ENCODE measurements around the gene THUMPD3. TPM values are rescaled to one million over a fixed set of nuclear protein-coding genes. Genes with fewer than 3 reads are reported as not detected.

The THUMPD3 gene
- total RNA-seq, 2 experiments from 2014 or later = 59.6 to 74.3 TPM

DNA sequence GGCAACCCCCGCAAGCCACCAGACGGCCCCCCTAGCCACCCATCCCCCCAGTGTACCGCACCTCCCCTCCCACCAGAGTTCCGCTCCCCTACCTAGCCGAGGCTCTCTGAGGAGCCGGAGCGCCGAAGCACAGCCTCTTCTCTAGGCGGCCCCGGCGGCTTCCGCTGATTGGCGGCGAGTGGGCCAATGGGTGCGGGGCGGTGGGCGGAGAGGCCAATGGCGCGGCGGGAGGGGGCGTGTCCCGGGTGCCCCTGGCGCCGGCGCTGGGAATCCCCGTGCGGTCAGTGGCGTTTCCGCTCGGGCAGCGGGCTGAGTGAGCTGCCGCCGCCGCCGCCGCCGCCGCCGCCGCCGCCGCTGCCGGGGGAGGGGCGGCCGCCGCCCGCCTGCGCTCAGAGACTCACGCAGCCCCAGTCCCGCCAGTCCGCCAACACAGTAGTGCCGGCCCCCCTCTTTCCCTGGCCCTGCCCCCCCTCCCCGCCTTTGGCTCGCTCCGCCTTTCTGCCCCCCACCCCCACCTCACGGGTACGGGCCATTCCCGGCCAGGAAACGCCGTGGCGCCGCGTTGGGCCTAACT is 34.6 kb downstream of the THUMPD3 start, which contains the start of gene SETD5:
Gene SETD5, plus strand, starts transcription at position 284 of the 574 bp plus-strand sequence. CDS start 31,324 bp downstream, outside the sequence.
- peak within 1 kb of the TSS; percentile 93 for H3K4me3 Mint-ChIP-seq
- no peaks in the 10 kb centered on the region for H3K27me3 Mint-ChIP-seq
- peaks cover 63% of the 10 kb centered on the region for H3K4me1 Mint-ChIP-seq
- ATAC-seq (peak; percentile 65), DNase-seq (peak; percentile 100)
- H3K27ac Mint-ChIP-seq = peak within 1 kb of the TSS; percentile 100
- ChIA-PET POLR2A (interaction anchor here (1.0 to 5.2 kb wide), 8 partner anchors 19 to 395 kb away, joined by 4 to 81 read pairs (median 8); partner anchors contain the start of genes ARPC4, TADA3 and THUMPD3), CTCF (no interaction called here)
- no peaks in the 10 kb centered on the region for H3K9me3 Mint-ChIP-seq (ENCODE audit: low read depth)
- peaks cover 52% of the 10 kb centered on the region for H3K36me3 Mint-ChIP-seq (ENCODE audit: low read depth)
- intact Hi-C loops (cut with DNase I, micrococcal nuclease) = loop anchor here (1.0 to 5.0 kb wide), 12 partner anchors 25 to 851 kb away; partner anchors contain the start of genes BRPF1 (in 2 of the 2), RAD18 (in 2 of the 2), TADA3 (in 2 of the 2) and ARPC4 (in 1 of the 2)

DNA sequence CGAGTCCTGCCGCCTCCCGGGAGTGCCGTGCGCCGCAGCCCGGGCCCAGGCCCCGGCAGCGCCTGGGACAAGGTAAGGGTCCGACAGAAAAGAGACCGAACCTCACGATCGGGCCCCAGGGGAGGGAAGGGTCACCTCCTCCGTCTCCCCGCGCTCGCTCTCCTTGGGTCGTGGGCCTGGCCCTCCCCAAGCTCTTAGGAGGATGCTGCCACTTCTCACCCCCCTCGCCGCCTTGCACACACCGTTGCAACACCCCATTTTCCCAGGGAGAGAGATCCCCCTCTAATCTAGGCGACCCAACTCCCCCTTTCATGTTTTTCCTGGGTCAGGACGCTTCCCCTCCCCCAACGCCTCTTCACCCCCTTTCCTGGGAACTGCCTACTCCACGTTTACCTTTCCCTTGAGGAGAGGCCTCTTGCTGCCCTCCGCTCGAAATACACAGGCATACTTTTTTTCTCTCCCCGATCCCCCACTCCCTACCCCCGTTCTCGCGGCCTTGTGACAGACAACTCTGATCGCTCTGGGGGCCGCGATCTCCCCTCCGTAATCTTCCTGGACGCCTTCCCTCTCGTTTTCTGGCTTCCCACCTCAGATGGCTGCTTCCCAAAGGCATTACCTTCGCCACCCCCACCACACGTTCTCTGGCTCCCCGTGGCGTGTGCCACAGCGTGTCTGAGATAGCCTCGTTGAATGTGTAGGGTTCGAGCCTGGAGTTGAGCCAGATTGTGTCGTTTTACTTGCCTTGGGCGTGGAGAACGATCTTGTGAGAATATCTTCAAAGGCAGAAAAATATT is 35.2 kb downstream of the THUMPD3 start:
- Mint-ChIP-seq H3K36me3 (ENCODE audit: low read depth) (peaks cover 53% of the 10 kb centered on the region), H3K27ac (peak overlapping the region; percentile 100), H3K9me3 (ENCODE audit: low read depth) (no peaks in the 10 kb centered on the region), H3K4me1 (peaks cover 63% of the 10 kb centered on the region), H3K27me3 (no peaks in the 10 kb centered on the region), H3K4me3 (peak overlapping the region; percentile 93)
- DNase-seq (peak; percentile 58), ATAC-seq (no peak)
- ChIA-PET POLR2A (interaction anchor here (1.0 to 5.2 kb wide), 4 partner anchors 18 to 44 kb away, joined by 5 to 81 read pairs (median 12); partner anchors contain the start of gene THUMPD3), CTCF (no interaction called here)
- intact Hi-C loops (cut with DNase I, micrococcal nuclease) = loop anchor here (1.0 to 5.0 kb wide), 12 partner anchors 25 to 851 kb away; partner anchors contain the start of genes BRPF1 (in 2 of the 2), RAD18 (in 2 of the 2), TADA3 (in 2 of the 2) and ARPC4 (in 1 of the 2)

DNA sequence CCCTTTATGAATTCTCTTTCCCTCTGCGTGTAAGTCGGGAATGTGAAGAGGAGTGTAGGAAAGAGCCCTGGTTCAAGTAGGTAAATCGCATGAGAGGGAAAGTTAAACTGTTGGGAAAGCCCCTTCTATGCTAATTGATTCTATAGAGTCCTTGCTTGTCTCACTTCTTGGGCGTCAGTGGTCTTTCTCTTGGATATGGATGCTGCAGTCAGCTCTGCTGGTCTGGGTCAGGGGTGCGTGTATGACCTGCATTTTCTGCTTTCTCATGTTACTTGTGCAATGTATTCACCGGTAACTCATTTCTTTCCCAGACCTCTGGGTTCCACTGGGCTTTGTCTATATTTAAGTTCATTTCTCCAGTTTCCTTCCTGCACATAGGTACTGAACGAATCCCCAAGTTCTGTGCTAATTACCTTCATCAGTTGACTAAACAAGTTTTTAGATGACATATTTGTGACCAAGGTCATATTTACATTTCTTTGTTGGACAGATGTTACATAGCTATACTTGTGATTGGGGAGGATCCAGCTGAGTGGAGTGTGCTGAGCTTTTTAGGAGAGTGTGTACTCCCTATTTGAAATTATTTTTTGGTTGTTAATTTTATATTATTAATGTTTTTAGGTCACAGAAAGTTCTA is 36.0 kb downstream of the THUMPD3 start:
- H3K4me3 Mint-ChIP-seq = peak overlapping the region; percentile 93
- no peaks in the 10 kb centered on the region for H3K9me3 Mint-ChIP-seq (ENCODE audit: low read depth)
- no peaks in the 10 kb centered on the region for H3K27me3 Mint-ChIP-seq
- peak overlapping the region; percentile 100 for H3K27ac Mint-ChIP-seq
- ATAC-seq (no peak), DNase-seq (peak; percentile 50)
- peaks cover 62% of the 10 kb centered on the region for H3K4me1 Mint-ChIP-seq
- ChIA-PET POLR2A (interaction anchor here (0.5 to 5.2 kb wide), 5 partner anchors 11 to 36 kb away, joined by 3 to 81 read pairs (median 4); partner anchors contain the start of gene THUMPD3), CTCF (interaction anchor here (0.9 to 1.1 kb wide), 3 partner anchors 11 to 45 kb away, joined by 3 to 5 read pairs (median 4); no protein-coding TSS in a partner anchor)
- H3K36me3 Mint-ChIP-seq (ENCODE audit: low read depth) = peaks cover 49% of the 10 kb centered on the region
- intact Hi-C loops (cut with DNase I, micrococcal nuclease) = loop anchor here (5.0 kb wide), 5 partner anchors 353 to 743 kb away; partner anchors contain the start of genes ARPC4 (in 1 of the 2), RAD18 (in 1 of the 2), RPUSD3 (in 1 of the 2) and TADA3 (in 1 of the 2)

DNA sequence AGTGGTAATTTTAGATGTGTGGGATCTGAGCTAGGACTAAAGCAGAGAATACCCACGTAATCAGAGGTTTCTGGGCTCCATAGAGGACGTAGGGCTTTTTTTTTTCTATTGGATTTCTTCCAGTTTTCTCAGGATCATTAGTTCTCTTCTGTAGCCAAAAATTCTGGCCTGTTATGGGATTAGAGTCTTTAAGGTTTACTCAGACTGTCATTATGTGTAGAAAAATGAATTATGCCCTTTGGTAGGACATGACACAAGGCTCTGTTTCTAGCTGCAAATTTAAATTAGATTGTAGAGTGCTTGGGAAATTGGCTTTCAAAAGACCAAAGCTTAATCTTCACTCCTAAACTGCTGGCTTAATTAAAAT is 36.5 kb downstream of the THUMPD3 start:
- Mint-ChIP-seq H3K4me3 (peak overlapping the region; percentile 93), H3K27ac (peak overlapping the region; percentile 87), H3K4me1 (peaks cover 59% of the 10 kb centered on the region), H3K36me3 (ENCODE audit: low read depth) (peaks cover 44% of the 10 kb centered on the region), H3K27me3 (no peaks in the 10 kb centered on the region), H3K9me3 (ENCODE audit: low read depth) (no peaks in the 10 kb centered on the region)
- ChIA-PET POLR2A (interaction anchor here (0.9 to 5.2 kb wide), 5 partner anchors 17 to 792 kb away, joined by 3 to 81 read pairs (median 4); partner anchors contain the start of gene THUMPD3), CTCF (interaction anchor here (0.5 to 1.3 kb wide), 5 partner anchors 9 to 46 kb away, joined by 3 to 5 read pairs (median 3); no protein-coding TSS in a partner anchor)
- no peak for ATAC-seq
- intact Hi-C loops (cut with DNase I, micrococcal nuclease) = loop anchor here (5.0 kb wide), 5 partner anchors 353 to 743 kb away; partner anchors contain the start of genes ARPC4 (in 1 of the 2), RAD18 (in 1 of the 2), RPUSD3 (in 1 of the 2) and TADA3 (in 1 of the 2)
- no peak for DNase-seq

DNA sequence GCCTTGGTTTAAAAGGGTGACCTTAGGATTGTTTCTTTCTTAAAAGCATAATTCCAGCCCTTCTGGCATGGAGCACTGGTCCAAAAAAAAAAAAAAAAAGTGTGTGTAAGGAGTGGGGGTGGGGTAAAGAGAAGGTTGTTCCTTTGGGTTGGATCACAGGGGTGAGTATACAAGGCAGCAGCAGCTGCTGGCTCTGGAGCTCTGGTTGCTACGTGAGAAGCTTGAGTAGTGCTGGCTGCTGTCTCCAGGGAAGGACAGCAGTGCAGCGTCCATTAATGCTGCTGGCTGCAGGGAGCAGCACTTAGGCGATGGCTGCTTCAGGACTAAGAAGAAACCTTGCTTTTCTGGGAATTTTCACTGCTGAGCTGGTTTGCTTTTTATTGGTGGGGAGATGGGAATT is 36.9 kb downstream of the THUMPD3 start:
- intact Hi-C loops (cut with DNase I, micrococcal nuclease) = loop anchor here (5.0 kb wide), 5 partner anchors 353 to 743 kb away; partner anchors contain the start of genes ARPC4 (in 1 of the 2), RAD18 (in 1 of the 2), RPUSD3 (in 1 of the 2) and TADA3 (in 1 of the 2)
- H3K4me1 Mint-ChIP-seq = peaks cover 59% of the 10 kb centered on the region
- peak; percentile 41 for DNase-seq

DNA sequence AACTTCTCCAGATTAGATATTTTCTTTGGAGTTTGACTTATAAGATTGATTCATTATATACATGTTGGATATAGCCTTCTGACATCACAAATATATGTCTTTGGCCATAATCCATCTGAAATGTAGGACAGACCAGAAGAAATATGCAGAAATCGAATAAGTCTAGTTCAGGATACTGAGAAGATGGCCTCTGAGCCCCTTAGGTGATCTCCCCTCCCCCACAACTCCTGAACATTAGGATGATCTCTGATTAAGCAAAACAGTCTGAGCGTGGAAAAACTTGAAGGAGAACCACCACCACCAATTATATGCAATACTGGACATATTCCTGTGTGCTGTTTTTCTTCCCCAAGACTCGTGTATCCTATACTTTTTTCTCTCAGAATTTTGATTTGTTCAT is 37.8 kb downstream of the THUMPD3 start:
- ATAC-seq (no peak), DNase-seq (no peak)
- ChIA-PET CTCF (interaction anchor here (1.3 kb wide), 1 partner anchor 12 kb away, joined by 3 read pairs; no protein-coding TSS in a partner anchor), POLR2A (no interaction called here)
- intact Hi-C loops (cut with DNase I, micrococcal nuclease) = no loop called here
- Mint-ChIP-seq H3K36me3 (ENCODE audit: low read depth) (peaks cover 31% of the 10 kb centered on the region), H3K4me3 (peak overlapping the region; percentile 93), H3K4me1 (peaks cover 56% of the 10 kb centered on the region), H3K27ac (peak overlapping the region; percentile 53), H3K9me3 (ENCODE audit: low read depth) (no peaks in the 10 kb centered on the region), H3K27me3 (no peaks in the 10 kb centered on the region)

More for the DNA sequence above, 36.9 kb downstream of the THUMPD3 start:
- no peaks in the 10 kb centered on the region for H3K9me3 Mint-ChIP-seq (ENCODE audit: low read depth)
- ChIA-PET POLR2A (interaction anchor here (0.9 to 5.2 kb wide), 5 partner anchors 17 to 792 kb away, joined by 3 to 81 read pairs (median 4); partner anchors contain the start of gene THUMPD3), CTCF (interaction anchor here (0.5 to 1.3 kb wide), 5 partner anchors 8 to 46 kb away, joined by 3 to 5 read pairs (median 3); no protein-coding TSS in a partner anchor)
- peaks cover 40% of the 10 kb centered on the region for H3K36me3 Mint-ChIP-seq (ENCODE audit: low read depth)
- ATAC-seq = no peak
- no peaks in the 10 kb centered on the region for H3K27me3 Mint-ChIP-seq
- H3K4me3 Mint-ChIP-seq = peak overlapping the region; percentile 93
- peak overlapping the region; percentile 87 for H3K27ac Mint-ChIP-seq

DNA sequence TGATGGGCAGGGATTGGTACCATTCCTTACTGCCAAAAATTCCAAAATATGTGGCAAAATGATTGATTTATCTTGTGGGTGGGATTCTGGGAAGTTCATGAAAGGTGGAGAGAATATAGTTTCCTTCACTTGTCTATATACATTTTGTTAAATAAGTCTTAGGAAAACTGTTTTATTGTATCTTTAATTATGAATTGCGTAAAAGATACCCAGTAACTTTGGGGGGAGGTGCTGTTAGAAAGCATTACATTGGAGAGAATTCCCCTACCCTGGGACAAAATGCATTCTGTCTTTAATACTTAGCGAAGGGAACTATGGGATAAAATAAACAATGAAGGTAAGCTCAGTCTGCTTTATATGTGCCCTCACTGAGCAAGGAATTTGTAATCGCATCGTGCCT is 39.1 kb downstream of the THUMPD3 start:
- ChIA-PET POLR2A (no interaction called here), CTCF (interaction anchor here (0.6 to 1.3 kb wide), 4 partner anchors 11 to 215 kb away, joined by 3 to 5 read pairs (median 3); no protein-coding TSS in a partner anchor)
- Mint-ChIP-seq H3K27me3 (no peaks in the 10 kb centered on the region), H3K27ac (no peak overlapping the region), H3K4me3 (no peak overlapping the region), H3K9me3 (ENCODE audit: low read depth) (no peaks in the 10 kb centered on the region), H3K4me1 (peaks cover 61% of the 10 kb centered on the region), H3K36me3 (ENCODE audit: low read depth) (peaks cover 26% of the 10 kb centered on the region)
- intact Hi-C loops (cut with DNase I, micrococcal nuclease) = no loop called here
- DNase-seq = no peak
- no peak for ATAC-seq

DNA sequence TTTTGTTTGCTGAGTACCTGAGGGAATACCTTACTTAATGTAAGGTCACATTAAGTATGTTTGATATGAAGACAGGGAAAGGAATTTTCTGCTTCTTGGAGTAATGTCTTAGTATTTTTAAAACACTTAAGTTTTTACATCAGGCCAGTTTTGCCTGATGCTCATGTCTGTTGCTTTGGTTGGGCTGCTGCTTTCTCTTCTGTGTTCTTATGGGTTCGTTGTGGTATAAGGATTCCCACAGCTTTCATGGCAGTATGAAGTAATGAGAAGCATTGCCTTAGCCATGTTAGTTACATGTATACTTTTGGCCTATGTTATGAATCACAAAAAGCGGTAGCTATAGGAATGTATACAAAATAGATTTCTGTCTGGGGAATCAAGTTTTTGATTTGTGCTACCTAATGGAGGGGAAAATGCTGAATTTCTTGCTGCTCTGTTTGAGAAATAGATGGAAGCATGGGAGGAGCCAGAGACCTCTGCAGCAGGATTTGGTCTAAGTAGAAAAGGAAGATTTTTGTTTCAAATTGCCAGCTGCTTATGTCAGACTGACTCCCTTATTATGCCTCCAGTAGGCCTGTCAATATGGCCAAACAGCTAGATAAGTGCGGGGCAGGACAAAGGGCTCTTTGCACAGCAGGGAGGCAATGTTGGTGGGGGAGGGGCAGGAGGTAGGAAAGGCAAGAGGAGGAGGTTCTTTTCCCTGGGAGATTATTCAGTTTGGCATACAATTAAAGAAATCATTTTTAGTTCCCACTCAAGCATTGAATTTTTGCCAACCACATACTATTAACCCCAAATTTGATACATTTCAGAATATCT is 39.8 kb downstream of the THUMPD3 start:
- no peak for ATAC-seq
- Mint-ChIP-seq H3K4me3 (no peak overlapping the region), H3K27me3 (no peaks in the 10 kb centered on the region), H3K27ac (peak overlapping the region; percentile 62), H3K36me3 (ENCODE audit: low read depth) (peaks cover 28% of the 10 kb centered on the region), H3K4me1 (peaks cover 66% of the 10 kb centered on the region), H3K9me3 (ENCODE audit: low read depth) (no peaks in the 10 kb centered on the region)
- DNase-seq = no peak
- intact Hi-C loops (cut with DNase I, micrococcal nuclease) = no loop called here
- ChIA-PET CTCF (interaction anchor here (0.6 to 1.3 kb wide), 6 partner anchors 11 to 214 kb away, joined by 3 to 5 read pairs (median 3); no protein-coding TSS in a partner anchor), POLR2A (interaction anchor here (0.5 to 0.8 kb wide), 2 partner anchors 11 to 71 kb away, joined by 3 read pairs; no protein-coding TSS in a partner anchor)

DNA sequence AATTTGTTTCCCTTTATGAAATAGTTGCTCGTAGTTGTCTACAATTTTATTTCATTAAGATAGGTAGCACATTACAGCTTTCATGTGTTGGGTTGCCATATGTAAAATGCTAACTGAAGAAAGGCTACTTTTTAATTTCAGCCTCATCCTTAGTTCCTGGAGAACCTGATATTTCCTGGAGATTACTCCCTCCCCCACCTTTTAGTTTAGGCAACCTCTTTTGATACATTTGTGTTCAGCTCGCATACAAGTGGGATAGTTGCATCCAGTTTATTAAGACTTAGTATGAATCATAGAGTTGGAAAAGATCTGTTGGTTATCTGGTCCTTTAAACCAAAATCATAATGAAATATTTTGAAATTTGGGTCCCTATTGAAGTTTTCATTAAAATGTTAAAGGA is 40.6 kb downstream of the THUMPD3 start:
- H3K27ac Mint-ChIP-seq = no peak overlapping the region
- peaks cover 24% of the 10 kb centered on the region for H3K36me3 Mint-ChIP-seq (ENCODE audit: low read depth)
- CTCF ChIA-PET = interaction anchor here (0.5 to 1.3 kb wide), 5 partner anchors 9 to 162 kb away, joined by 3 to 4 read pairs (median 3); no protein-coding TSS in a partner anchor
- H3K4me3 Mint-ChIP-seq = no peak overlapping the region
- H3K9me3 Mint-ChIP-seq (ENCODE audit: low read depth) = no peaks in the 10 kb centered on the region
- no peak for DNase-seq
- peaks cover 69% of the 10 kb centered on the region for H3K4me1 Mint-ChIP-seq
- POLR2A ChIA-PET = no interaction called here
- H3K27me3 Mint-ChIP-seq = no peaks in the 10 kb centered on the region
- intact Hi-C loops (cut with DNase I, micrococcal nuclease) = no loop called here
- no peak for ATAC-seq
